ENCODE results near the gene IFT20.

Gene IFT20

DNA sequence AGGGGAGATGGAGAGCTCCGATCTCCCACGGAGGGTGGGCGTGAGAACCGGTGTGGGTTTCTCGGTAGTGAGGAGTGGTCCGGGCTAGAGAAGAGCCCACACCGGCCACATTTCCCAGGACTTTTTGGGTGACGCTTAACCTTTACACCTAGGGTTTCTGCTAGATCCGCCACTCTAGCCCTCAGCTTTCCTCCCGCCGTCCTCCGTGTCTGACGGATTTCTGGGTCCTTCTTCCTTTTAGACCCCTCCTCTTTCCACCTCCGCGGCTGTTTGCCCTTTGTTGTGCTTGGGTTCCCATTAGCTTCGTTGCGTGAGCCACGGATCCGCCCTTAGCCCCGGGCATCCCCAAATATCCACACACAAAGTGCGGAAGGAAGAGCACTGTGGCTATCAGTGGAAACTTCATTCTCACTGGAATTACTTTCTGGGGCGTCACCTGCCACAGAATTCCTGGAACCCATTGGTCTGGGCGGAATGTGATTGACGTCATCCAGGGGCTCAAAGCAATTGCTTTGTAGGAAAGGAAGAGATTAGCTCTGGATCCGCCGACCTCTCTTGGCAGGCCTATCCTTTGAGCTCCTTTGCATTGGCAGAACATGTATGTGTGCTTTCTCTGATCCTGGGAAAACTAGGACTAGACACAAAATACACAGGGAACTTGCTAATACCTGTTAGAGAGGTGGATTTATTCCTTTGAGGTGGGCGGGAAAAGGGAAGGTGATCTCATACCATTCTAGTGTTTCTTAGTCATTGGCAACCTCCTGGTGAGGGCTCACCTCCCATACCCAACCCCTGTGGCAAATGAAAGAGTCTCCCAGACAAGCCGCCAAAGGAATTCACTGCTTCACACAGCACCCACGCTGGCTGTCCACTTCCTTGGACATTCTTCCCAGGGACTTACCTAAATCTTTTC is 943 bp upstream of the IFT20 start:
- TF ChIP-seq, protein P1, sequence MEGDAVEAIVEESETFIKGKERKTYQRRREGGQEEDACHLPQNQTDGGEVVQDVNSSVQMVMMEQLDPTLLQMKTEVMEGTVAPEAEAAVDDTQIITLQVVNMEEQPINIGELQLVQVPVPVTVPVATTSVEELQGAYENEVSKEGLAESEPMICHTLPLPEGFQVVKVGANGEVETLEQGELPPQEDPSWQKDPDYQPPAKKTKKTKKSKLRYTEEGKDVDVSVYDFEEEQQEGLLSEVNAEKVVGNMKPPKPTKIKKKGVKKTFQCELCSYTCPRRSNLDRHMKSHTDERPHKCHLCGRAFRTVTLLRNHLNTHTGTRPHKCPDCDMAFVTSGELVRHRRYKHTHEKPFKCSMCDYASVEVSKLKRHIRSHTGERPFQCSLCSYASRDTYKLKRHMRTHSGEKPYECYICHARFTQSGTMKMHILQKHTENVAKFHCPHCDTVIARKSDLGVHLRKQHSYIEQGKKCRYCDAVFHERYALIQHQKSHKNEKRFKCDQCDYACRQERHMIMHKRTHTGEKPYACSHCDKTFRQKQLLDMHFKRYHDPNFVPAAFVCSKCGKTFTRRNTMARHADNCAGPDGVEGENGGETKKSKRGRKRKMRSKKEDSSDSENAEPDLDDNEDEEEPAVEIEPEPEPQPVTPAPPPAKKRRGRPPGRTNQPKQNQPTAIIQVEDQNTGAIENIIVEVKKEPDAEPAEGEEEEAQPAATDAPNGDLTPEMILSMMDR (conservative IDR thresholded peaks at IDR 0.05; ENCODE audit: low read depth, low read length), result no peak
- Histone ChIP-seq H3K27ac (no peak overlapping the region), H3K79me2 (ENCODE audit: insufficient read depth, low read depth) (no peaks in the 10 kb centered on the region; the same call in 1 of the 2 replicates), H3K4me3 (IDR thresholded peaks at IDR 0.05; ENCODE audit: insufficient read depth, low read depth, low read length) (no peak overlapping the region), H3K36me3 (ENCODE audit: insufficient read depth) (no peaks in the 10 kb centered on the region), H4K20me1 (ENCODE audit: insufficient read depth) (no peaks in the 10 kb centered on the region), H3K27me3 (ENCODE audit: insufficient read depth, low read depth) (no peaks in the 10 kb centered on the region), H3K9ac (peak overlapping the region; percentile 74; the same call in 1 of the 2 replicates), H2AFZ (ENCODE audit: low read depth) (peak overlapping the region; percentile 74), H3K4me1 (ENCODE audit: low read depth, poor library complexity, severe bottlenecking) (peaks cover 15% of the 10 kb centered on the region), H3K4me2 (peak overlapping the region; percentile 85)

DNA sequence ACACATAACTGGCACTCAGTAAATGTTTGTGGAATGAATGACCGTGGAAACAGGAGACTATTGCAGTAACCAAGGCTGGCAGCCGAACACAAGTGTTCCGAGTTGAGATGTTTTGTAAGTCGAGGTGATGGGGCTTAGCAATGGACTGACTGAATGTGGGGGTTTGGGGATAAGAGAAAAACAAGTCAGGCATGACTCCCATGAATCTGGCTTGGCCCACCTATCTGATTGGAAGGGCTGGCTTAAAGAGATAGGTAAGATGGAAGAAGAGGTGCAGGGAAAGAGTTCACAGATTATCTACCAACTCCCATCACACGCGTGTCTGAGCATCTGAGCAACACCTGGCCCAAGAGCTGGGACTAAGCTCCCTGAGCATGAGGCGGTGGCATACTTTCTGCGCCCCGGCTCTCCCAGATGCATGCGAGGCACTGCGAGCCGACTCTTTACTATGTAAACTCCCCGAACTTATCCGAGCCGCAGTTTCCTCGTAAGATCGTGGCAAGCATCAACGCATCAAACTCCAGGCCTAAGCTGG is 539 bp downstream of the IFT20 start:
- peak overlapping the region; percentile 74 for H3K9ac ChIP-seq
- no peaks in the 10 kb centered on the region for H4K20me1 ChIP-seq (ENCODE audit: insufficient read depth)
- H3K79me2 ChIP-seq (ENCODE audit: insufficient read depth, low read depth), result no peaks in the 10 kb centered on the region; the same call in 1 of the 2 replicates

DNA sequence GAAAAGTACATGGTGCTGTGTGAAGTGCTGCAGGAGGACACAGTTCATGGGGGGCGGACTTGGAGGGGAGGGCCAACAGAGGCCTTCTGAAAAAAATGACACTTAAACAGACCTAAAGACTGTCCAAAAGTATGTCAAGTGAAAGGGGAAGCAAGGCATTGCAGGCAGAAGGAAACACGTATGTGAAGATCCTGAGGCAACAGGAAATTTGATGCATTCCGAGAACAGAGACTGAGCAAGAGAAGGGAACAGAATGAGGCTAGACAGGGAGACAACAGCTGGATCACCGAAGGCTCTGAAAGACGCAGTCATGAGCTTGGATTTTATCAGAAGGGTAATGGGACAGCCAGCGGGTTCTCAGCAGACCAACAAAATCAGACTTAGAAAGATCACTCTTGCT is 1.1 kb downstream of the IFT20 start:
- H2AFZ ChIP-seq (ENCODE audit: low read depth), result no peak overlapping the region
- H3K4me1 ChIP-seq (ENCODE audit: low read depth, poor library complexity, severe bottlenecking), result peaks cover 15% of the 10 kb centered on the region
- TF ChIP-seq, protein P1 (conservative IDR thresholded peaks at IDR 0.05; ENCODE audit: low read depth, low read length), result no peak
- H3K79me2 ChIP-seq (ENCODE audit: insufficient read depth, low read depth), result no peaks in the 10 kb centered on the region; the same call in 1 of the 2 replicates
- H3K27me3 ChIP-seq (ENCODE audit: insufficient read depth, low read depth), result no peaks in the 10 kb centered on the region
- no peaks in the 10 kb centered on the region for H3K36me3 ChIP-seq (ENCODE audit: insufficient read depth)
- H3K4me3 ChIP-seq (IDR thresholded peaks at IDR 0.05; ENCODE audit: insufficient read depth, low read depth, low read length), result no peak overlapping the region
- no peak overlapping the region for H3K27ac ChIP-seq
- peak overlapping the region; percentile 91 for H3K4me2 ChIP-seq
- no peak overlapping the region; the same call in 1 of the 2 replicates for H3K9ac ChIP-seq
- no peaks in the 10 kb centered on the region for H4K20me1 ChIP-seq (ENCODE audit: insufficient read depth)

More for the DNA sequence above, 539 bp downstream of the IFT20 start:
- Histone ChIP-seq H3K4me2 (peak overlapping the region; percentile 91), H3K27ac (peak overlapping the region; percentile 63), H3K4me3 (IDR thresholded peaks at IDR 0.05; ENCODE audit: insufficient read depth, low read depth, low read length) (no peak overlapping the region), H2AFZ (ENCODE audit: low read depth) (peak overlapping the region; percentile 77), H3K36me3 (ENCODE audit: insufficient read depth) (no peaks in the 10 kb centered on the region), H3K27me3 (ENCODE audit: insufficient read depth, low read depth) (no peaks in the 10 kb centered on the region), H3K4me1 (ENCODE audit: low read depth, poor library complexity, severe bottlenecking) (peaks cover 15% of the 10 kb centered on the region)
- TF ChIP-seq, protein P1 (conservative IDR thresholded peaks at IDR 0.05; ENCODE audit: low read depth, low read length), result no peak

GRCh38 chr17:28333083-28333746 is 2.1 kb downstream of the IFT20 start:
- no peaks in the 10 kb centered on the region for H4K20me1 ChIP-seq (ENCODE audit: insufficient read depth)
- no peak overlapping the region for H3K4me3 ChIP-seq (IDR thresholded peaks at IDR 0.05; ENCODE audit: insufficient read depth, low read depth, low read length)
- no peak overlapping the region for H3K9ac ChIP-seq
- H3K4me2 ChIP-seq, result no peak overlapping the region
- H3K4me1 ChIP-seq (ENCODE audit: low read depth, poor library complexity, severe bottlenecking), result peaks cover 15% of the 10 kb centered on the region
- H3K79me2 ChIP-seq (ENCODE audit: insufficient read depth, low read depth), result no peaks in the 10 kb centered on the region; the same call in 1 of the 2 replicates
- no peak overlapping the region for H2AFZ ChIP-seq (ENCODE audit: low read depth)
- H3K27ac ChIP-seq, result no peak overlapping the region
- TF ChIP-seq, protein P1 (conservative IDR thresholded peaks at IDR 0.05; ENCODE audit: low read depth, low read length), result no peak
- no peaks in the 10 kb centered on the region for H3K27me3 ChIP-seq (ENCODE audit: insufficient read depth, low read depth)
- no peaks in the 10 kb centered on the region for H3K36me3 ChIP-seq (ENCODE audit: insufficient read depth)
